DMS53 treated with DMSO at 0.1 percent for 48 hours (cell line): ENCODE measurements around the gene ACSL5.
"Not testable (repeated sequence)": the region's sequence is repeated elsewhere in the genome, so short reads cannot be mapped to it uniquely, and the experiment has no call there.

ENCODE experiments used
- DNase-seq: peaks from one replicate; lab custom pipeline; 2025; ENCODE audit not compliant: unreplicated experiment; lab: John Stamatoyannopoulos, UW

Gene ACSL5

DNA sequence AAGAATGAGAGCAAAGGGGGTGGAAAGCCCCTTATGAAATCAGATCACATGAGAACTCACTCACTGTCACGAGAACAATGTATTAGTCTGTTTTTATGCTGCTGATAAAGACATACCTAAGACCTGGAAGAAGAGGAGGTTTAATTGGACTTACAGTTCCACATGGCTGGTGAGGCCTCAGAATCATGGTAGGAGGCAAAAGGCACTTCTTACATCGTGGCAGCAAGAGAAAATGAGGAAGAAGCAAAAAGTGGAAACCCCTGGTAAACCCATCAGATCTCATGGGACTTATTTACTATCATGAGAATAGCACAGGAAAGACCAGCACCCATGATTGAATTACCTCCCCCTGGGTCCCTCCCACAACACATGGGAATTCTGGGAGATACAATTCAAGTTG is 32.9 kb downstream of the ACSL5 start:
- DNase-seq, result not testable (repeated sequence)

- no peak for DNase-seq
Observed at GRCh38 chr10:112407696-112408095, 33.8 kb downstream of the ACSL5 start.

DNA sequence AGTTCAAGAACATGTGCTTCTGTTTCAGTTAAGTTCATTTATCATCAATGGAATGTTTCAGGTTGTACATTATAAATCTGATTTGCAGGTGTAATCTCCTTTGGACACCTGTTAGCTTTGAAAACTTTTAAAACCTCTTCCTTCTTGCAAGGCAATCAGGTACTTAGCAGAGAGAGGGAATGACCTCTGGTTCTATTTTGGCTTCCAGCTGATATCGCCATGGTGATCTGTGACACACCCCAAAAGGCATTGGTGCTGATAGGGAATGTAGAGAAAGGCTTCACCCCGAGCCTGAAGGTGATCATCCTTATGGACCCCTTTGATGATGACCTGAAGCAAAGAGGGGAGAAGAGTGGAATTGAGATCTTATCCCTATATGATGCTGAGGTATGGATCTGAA is 35.4 kb downstream of the ACSL5 start:
- no peak for DNase-seq

DNA sequence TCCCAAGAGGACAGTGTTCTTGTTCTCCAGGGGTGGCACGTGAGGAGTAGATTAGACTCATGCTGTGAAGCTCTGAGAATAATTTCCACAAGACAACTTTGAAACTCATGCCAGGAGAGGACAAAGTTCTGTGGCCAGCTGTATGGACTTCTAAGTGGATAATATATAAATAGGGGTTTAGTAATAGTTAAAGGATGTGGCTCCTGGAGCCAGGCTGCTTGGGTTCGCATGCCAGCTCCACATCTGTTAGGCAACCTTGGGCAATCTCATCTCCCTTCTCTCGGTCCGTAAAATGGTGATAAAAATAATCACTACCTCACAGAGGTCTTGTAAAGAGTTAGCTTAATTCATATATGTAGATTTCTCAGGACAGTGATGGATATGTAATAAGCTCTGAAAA is 35.8 kb downstream of the ACSL5 start:
- DNase-seq, result no peak

DNA sequence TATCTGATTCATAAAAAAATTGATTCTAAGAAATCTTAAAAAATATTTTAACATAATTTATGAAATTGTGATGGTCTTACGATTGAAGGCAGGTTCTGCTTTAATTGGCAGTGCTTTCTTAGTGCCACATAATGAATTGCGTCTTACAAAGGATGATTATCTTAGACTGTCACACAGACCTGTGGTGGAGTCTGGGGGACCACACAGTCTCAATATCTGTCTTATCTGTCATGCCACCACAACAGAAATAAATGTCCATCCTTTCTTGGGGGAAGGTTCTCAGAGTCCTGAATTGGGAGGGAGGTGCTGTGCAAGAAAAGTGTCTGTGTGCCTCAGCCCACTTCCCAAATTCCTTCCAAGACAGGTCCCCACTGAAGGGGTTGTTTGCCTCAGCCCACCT is 38.8 kb downstream of the ACSL5 start:
- no peak for DNase-seq

- no peak for DNase-seq
Observed at GRCh38 chr10:112421731-112422130, 47.8 kb downstream of the ACSL5 start.

DNA sequence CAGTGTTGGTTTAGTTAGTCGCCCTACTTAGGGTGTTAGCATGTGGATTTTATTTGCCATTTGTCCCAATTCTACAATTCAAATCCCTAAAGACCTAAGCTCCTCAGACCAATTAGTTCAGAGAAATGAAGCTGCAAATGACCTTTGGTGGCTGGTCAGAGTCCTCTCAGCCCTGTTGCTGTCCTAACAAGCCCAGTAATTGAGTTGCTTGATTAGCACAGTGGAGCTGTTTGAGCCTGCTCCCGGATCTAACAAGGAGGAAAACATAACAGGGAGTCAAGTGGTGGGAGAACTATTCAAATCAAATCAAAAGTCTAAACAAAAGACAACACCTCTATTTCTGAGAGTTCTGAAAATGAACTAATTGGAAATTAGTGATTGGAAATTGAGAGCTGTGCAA is 50.7 kb downstream of the ACSL5 start:
- DNase-seq, result no peak

DNA sequence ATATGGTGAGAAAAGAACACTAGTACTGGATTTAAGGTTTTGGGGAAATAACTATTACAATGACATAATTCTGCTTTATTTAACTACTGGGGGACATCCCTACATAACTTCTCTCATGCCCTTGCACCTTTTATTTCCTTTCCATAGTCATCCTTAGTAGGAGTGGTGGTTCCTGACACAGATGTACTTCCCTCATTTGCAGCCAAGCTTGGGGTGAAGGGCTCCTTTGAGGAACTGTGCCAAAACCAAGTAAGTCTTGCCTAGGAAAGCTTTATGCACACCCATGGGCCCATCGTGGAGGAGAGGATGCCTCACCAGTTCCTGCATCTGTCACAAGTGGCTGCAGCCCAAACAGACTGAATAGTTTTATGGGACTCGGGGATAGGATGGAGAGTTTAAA is 52.2 kb downstream of the ACSL5 start:
- DNase-seq, result no peak

DNA sequence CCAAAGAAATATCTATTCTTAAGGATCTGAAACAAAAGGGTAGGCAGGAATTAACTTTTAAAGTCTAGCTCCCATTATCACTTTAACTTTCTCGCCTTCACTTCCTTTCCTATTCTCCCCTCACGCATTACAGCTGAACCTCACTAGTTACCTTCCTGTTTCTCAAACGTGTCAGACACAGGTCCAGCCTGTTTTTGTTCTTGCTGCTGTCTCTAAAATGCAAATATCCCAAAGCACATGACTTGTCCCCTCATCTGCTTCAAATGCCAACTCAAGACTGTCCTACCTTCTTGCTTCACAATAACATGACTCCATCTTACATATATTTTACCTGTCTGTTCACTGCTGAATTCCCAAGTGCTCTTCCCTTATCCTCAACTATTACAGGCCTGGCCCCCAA is 55.2 kb downstream of the ACSL5 start:
- no peak for DNase-seq

DNA sequence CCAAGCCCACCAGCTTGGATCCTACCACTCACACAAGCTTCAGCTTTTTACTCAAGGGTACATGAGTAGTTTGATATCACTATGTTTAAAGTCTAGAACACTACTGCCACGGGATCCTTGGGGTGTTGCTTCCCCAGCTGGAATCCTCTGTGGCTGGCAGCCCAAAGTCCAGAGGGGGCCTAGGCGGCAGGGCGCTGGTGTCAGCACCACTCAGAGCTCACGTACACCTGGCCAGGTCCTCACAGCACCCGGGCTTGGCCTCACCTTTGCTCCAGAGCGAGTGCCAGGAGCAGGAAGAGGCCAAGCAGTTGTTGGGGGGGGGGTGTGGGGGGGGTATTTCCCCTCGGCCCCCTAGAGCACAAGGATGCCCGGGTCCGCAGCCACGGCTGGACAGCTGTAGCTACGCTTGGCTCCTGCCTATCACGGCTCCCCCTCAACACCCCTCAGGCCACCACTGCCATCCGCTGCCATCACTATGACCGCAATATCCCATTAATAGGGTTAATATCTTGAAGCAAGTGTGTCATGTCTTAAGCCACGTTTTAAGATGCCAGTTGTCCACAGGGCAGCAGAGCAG is 55.8 kb downstream of the ACSL5 start:
- no peak for DNase-seq

GRCh38 chr10:112433136-112433535 is 59.2 kb downstream of the ACSL5 start:
- DNase-seq, result no peak

- peak; percentile 62 for DNase-seq
Observed at GRCh38 chr10:112434988-112435619, 61.2 kb downstream of the ACSL5 start.

GRCh38 chr10:112438356-112438755 is 64.4 kb downstream of the ACSL5 start:
- no peak for DNase-seq

GRCh38 chr10:112441520-112441919 is 67.6 kb downstream of the ACSL5 start:
- no peak for DNase-seq

DNA sequence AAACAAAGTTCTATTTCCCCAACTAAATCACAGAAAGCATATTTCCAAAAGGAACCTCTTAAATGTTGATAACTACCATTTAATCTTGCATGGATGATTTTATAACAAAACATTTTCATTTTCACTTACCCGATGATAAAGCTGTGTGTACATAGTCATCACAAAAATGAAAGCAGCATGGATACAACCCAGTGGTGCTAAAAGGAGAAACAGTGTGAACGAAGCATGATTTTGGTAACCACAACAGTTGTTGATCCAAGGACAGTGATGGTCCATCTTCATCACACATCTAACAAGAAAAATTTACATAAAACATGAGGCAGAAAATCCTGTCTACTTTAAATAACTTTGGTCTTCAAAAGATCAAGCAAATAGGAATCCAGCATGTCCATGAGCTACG is 68.1 kb downstream of the ACSL5 start:
- DNase-seq, result no peak

DNA sequence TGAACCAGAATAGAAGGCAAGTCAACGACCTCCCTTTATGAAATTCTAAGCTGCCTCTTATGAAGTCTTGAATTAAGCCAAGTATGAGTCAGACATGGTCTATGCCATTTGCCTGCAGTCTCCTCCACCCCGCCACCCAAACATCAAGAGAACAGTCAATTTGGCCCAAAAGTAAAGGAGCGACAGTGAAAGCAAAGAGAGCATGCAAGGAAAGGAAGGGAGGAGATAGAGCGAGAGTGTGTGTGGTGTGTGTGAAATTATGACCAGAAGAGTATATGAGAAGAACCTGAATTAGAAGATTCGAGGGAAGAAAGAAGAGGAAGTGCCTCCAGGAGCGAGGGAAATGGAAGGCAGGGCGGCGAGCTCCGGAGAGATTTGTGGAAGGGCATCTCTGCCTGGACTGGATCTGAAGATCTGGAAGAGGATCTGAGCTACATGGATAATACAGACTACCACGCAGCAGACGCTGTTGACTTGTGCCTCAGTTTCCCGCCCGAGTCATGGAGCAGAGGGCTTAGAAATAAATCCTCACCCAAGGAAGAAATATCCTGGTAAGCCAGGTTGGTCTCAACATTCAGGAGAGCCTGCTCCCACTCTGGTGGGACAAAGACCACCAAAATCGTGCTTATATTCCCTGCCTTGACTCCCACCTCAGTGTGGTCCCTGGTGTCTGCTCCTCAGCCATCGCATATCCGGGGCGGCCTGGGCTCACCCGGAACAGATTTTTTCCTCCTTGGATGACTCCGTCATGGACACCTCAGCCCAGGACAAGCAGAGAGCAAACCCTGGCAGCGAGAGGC is 72.3 kb downstream of the ACSL5 start:
- DNase-seq, result no peak

GRCh38 chr10:112446855-112447619 is 73.1 kb downstream of the ACSL5 start, which contains the start of the genes VTI1A and ZDHHC6:
TSS of gene VTI1A (plus strand) at chr10:112447215. CDS start at chr10:112447374, 159 bp downstream.
TSS of gene ZDHHC6 (minus strand) at chr10:112446914. CDS start at chr10:112445436, 1,478 bp downstream.
- peak; percentile 76 for DNase-seq

DNA sequence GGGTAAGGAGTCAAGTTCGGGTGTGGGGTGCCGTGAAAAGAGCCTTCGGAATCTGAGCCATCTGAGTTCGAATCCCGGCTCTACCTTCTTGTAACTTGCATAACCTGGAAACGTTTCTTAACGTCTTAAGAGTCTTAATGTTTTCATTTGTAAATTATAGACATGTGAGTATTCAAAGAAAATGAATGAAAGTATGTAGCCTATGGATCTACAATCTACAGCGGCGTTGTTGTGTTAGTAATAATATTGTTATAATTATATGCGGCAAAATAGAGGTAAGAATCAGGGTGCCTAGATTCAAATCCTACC is 73.7 kb downstream of the ACSL5 start:
- no peak for DNase-seq

DNA sequence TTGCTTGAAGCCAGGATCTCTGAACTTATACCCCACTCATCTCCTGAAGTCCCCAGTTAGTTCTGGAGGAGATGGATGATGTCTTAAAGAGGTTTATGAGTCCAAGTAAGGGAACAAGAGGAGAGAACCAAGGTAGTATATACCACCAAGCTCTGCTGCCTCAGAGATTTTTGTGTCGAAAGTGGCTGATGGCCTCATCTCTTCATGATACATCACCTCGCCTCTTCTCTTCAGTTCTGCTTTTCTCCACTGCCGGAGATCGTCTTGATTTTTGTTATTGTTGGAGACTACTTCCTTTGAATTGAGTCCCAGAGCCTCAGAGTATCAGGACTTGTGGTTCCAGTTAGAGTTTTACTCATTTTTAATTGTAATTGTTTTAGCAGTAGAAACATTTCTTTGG is 75.0 kb downstream of the ACSL5 start:
- no peak for DNase-seq

DNA sequence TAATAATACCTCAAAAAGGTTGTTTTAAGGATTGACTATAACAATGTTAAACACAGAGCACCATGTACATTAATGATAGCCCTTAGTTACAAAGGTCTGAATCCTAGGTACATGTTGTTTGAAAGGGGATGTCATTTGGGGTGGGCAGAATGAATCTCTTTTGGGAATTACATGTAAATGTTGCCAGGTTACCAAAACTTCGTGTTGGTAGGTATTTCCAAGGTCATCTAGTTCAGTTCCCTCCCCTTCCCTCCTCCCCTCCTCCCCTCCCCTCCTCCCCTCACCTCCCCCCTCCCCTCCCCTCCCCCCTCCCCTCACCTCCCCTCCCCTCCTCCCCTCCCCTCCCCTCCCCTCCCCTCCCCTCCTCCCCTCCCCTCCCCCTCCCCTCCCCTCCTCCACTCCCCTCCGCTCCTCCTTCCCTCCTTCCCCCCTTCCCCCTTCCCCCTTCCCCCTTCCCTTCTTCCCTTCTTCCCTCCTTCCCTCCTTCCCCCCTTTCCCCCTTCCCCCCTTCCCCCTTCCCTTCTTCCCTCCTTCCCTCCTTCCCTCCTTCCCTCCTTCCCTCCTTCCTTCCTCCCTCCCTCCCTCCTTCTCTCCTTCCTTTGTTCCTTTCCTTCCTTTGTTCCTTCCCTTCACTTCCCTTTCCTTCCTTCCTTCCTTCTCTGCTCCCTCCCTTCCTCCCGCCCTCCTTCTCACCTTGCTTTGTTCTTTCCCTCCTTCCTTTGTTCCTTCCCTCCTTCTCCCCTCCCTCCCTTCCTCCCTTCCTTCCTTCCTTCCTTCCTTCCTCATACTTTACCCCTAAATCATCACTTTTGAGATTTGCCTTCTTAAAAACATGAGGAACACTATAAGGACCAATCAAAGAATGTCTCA is 81.2 kb downstream of the ACSL5 start:
- DNase-seq, result no peak

DNA sequence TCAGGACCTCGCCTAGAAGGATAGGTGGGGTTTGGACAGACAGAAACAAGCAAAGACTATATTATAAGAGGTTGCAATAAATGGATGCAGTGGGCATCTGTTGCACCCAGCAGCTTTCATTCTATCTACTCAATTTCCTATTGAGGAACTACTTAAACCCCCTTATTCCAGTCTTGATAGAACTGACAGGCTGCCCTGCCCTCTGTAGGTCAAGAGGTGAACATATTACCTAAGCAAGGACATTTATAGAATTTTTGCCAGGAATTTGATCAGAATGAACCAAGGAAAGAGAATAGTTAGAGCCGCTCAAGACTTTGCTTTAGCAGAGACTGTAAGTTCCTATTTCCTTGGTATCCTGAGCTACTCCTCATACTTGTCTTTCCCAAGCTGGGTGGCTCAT is 82.6 kb downstream of the ACSL5 start:
- DNase-seq, result no peak
